ENCODE measurements around the gene NTN4.

Gene NTN4

DNA sequence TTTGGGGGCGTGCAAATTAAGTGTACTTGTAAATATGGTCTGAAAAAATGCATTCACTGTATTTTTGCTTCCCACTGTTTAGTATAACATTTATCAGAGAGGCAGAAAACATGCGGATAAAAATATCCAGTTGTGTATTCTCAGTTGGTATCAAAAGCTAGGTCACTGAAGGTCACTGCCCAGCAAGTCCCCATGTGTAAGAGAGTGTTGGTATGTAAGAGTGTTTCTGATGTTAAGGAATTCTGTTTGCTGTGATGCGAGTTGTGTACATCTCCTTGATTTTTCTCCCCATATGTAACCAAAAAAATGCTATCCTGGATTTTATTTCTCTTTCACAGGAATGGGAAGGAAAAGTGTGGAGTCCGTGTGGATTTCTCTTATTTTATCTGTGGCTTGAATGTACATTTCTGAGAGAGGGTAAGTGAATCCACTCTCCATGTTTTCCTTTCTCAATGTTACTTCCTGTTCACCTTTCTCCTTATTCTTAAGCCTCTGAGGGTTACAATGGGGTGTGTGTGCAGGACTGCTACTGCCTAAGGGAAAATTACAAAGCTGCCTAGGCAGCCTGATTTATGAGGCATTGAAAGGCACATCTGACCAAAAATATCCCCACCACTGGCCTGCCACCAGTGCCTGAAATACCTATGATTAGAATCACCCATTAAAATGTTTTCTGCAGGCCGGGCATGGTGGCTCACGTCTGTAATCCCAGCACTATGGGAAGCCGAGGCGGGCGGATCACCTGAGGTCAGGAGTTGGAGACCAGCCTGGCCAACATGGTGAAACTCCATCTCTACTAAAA, 141.4 kb downstream of the NTN4 start:
- Mint-ChIP-seq H3K27ac (no peak overlapping the region), H3K4me3 (no peak overlapping the region), H3K27me3 (ENCODE audit: low read depth) (no peaks in the 10 kb centered on the region), H3K4me1 (ENCODE audit: low read depth) (no peaks in the 10 kb centered on the region), H3K36me3 (ENCODE audit: low read depth) (no peaks in the 10 kb centered on the region), H3K9me3 (peaks cover 1% of the 10 kb centered on the region)

DNA sequence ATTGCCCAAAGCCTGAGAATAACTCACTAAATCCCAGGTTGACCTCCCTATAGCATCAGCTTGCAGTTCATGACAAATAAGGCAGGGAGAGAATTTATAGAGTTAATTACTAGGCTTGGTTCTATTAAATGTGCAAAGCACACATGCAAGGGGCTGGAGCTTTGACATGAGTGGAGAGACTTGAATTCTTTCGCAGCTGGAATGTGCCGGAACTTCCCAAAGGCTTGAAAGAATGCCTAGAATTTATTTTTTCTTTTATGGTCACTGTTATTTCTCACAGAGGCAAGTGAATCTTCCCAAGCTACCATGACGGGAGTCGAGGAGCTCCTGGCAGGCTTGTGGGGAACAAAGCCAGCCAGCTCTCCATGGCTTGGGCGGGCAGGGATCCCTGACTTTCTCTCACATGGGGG, 143.8 kb downstream of the NTN4 start:
- H3K36me3 Mint-ChIP-seq (ENCODE audit: low read depth), result no peaks in the 10 kb centered on the region
- no peak overlapping the region for H3K27ac Mint-ChIP-seq
- H3K9me3 Mint-ChIP-seq, result no peaks in the 10 kb centered on the region
- no peak overlapping the region for H3K4me3 Mint-ChIP-seq
- no peaks in the 10 kb centered on the region for H3K27me3 Mint-ChIP-seq (ENCODE audit: low read depth)
- no peaks in the 10 kb centered on the region for H3K4me1 Mint-ChIP-seq (ENCODE audit: low read depth)

DNA sequence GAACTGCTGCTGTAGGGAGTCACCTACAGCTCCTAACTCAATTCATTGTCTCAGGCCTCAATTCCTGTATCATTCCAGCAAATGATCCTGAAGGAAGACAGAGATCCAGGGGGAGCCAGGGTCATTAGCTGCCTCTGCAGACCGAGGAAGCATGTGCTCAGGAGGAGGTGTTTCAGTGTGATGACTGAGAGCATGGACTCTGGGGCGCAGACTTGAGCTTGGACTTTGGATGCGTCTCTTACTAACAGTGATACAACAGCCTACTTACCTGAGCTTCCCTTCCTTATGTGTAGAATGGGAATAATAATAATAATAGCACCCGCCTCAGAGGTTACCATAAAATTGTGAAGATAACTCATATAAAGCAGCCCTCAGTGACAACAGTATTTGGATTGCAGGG, 147.3 kb downstream of the NTN4 start:
- no peak overlapping the region for H3K4me3 Mint-ChIP-seq
- no peaks in the 10 kb centered on the region for H3K27me3 Mint-ChIP-seq (ENCODE audit: low read depth)
- H3K36me3 Mint-ChIP-seq (ENCODE audit: low read depth), result no peaks in the 10 kb centered on the region
- H3K27ac Mint-ChIP-seq, result no peak overlapping the region
- no peaks in the 10 kb centered on the region for H3K9me3 Mint-ChIP-seq
- no peaks in the 10 kb centered on the region for H3K4me1 Mint-ChIP-seq (ENCODE audit: low read depth)

DNA sequence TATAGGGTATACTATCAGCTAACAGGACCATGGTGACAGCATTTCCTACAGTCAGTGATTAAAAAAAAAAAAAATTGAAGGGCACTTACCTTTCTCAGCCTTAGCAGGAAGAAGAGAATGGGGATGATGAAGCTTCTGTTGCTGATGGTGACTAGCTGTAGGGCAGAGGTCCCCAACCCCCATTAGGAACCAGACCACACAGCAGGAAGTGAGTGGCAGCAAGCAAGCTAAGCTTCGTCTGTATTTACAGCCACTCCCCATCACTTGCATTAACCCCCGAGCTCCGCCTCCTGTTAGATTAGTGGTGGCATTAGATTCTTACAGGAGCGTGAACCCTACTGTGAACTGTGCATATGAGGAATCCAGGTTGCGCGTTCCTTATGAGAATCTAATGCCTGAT, 148.0 kb downstream of the NTN4 start:
- no peaks in the 10 kb centered on the region for H3K27me3 Mint-ChIP-seq (ENCODE audit: low read depth)
- no peaks in the 10 kb centered on the region for H3K4me1 Mint-ChIP-seq (ENCODE audit: low read depth)
- no peaks in the 10 kb centered on the region for H3K9me3 Mint-ChIP-seq
- no peak overlapping the region for H3K4me3 Mint-ChIP-seq
- H3K36me3 Mint-ChIP-seq (ENCODE audit: low read depth), result no peaks in the 10 kb centered on the region
- no peak overlapping the region for H3K27ac Mint-ChIP-seq

DNA sequence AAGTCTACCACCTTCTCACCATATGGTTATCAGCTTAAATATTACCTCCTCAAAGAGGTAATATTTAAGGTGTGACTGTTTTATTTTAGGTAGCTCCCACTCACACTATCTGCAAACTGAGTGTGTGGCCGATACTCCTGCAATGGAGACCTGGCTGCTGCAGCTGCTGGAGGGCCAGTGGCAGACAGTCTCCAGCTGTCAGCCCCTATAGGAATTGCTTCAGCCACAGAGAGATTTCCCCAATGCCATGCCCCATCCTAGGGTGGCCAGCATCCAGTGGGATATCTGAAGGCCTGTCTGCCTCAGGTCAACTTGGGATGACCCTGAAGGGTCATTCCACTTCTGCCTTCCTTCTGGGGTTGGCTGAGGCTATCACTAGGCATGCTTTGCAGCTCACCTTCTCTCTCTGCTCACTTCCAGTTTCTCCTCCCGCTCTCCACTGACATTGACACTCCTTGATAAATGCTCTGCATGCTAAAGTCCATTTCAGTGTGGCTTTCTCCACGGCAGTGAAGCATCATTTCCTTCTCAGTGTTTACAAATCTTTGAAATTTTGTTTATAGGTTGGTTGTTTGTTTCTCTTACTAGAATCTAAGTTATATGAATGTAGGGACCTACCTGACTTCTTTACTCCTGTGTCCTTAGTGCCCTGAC, 149.1 kb downstream of the NTN4 start:
- no peak overlapping the region for H3K4me3 Mint-ChIP-seq
- H3K27ac Mint-ChIP-seq, result no peak overlapping the region
- no peaks in the 10 kb centered on the region for H3K9me3 Mint-ChIP-seq
- no peaks in the 10 kb centered on the region for H3K27me3 Mint-ChIP-seq (ENCODE audit: low read depth)
- no peaks in the 10 kb centered on the region for H3K36me3 Mint-ChIP-seq (ENCODE audit: low read depth)
- H3K4me1 Mint-ChIP-seq (ENCODE audit: low read depth), result no peaks in the 10 kb centered on the region

DNA sequence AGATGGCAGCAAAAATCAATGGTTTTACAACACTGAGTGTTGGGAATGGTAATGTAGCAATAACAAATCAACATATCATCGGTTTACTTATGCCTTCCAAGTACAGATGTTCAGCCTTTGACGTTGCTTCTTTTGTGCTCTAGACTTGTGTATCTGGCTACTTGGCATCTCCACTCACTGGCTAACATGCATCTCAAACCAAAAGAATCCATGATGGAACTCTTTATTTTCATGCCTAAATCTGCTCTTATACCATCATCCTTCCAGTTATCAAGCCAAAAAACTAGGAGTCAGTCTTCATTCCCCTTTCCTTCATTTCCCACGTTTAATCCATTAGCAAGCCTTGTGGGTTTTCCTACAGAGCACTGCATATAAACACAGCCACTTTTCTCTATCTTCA, 150.0 kb downstream of the NTN4 start:
- Mint-ChIP-seq H3K4me3 (no peak overlapping the region), H3K27ac (no peak overlapping the region), H3K9me3 (no peaks in the 10 kb centered on the region), H3K36me3 (ENCODE audit: low read depth) (no peaks in the 10 kb centered on the region), H3K27me3 (ENCODE audit: low read depth) (no peaks in the 10 kb centered on the region), H3K4me1 (ENCODE audit: low read depth) (no peaks in the 10 kb centered on the region)

DNA sequence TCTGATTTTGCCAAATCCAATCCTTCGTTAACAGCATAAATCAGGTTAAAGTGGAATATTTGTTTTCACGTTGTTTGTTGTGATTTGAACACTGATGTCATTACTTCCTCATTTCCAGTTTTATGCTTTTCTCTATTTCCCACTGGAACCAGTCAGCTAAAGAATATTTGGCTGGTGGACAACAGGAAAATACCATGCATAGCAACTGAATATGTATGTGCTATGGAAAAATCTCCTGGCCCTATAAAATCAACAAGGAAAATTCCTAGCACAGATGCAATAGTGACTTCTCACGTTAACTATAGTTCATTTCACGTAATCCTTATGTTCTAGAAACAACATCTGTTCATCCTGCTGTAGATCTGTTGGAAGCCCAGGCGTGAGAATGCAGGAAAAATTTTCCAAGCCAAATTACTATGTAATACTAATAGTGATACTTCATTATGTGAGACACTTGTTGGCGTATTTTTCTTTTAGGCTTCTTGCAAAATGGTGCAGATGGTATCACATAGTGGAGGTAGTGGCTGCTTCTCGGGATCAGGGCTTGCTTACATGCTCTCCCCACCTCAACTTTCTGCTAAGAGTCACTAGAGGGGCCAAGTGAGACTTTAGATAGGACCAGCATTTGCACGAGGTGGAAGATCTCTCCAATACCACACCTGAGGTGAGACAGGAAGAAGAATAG, 153.0 kb downstream of the NTN4 start:
- no peak overlapping the region for H3K4me3 Mint-ChIP-seq
- H3K27ac Mint-ChIP-seq, result no peak overlapping the region
- no peaks in the 10 kb centered on the region for H3K36me3 Mint-ChIP-seq (ENCODE audit: low read depth)
- no peaks in the 10 kb centered on the region for H3K27me3 Mint-ChIP-seq (ENCODE audit: low read depth)
- H3K4me1 Mint-ChIP-seq (ENCODE audit: low read depth), result no peaks in the 10 kb centered on the region
- no peaks in the 10 kb centered on the region for H3K9me3 Mint-ChIP-seq

DNA sequence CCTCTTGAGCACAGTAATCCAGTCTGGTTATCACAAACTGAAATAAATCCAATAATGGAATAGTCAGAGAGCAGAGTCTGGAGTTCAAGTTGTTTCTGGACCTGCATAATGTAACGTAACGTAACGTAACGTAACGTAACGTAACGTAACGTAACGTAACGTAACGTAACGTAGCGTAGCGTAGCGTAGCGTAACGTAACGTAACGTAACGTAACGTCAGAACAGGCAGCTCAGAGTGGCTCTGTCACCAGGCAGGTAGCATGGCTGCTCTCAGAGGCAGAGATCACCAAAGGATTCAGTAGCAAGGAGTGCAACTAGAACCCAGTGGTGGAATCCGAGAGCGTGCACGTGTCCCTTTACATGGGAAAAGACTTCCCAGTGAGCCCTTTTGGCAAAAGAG, 153.6 kb downstream of the NTN4 start:
- Mint-ChIP-seq H3K27ac (no peak overlapping the region), H3K4me1 (ENCODE audit: low read depth) (no peaks in the 10 kb centered on the region), H3K4me3 (no peak overlapping the region), H3K9me3 (no peaks in the 10 kb centered on the region), H3K27me3 (ENCODE audit: low read depth) (no peaks in the 10 kb centered on the region), H3K36me3 (ENCODE audit: low read depth) (no peaks in the 10 kb centered on the region)

DNA sequence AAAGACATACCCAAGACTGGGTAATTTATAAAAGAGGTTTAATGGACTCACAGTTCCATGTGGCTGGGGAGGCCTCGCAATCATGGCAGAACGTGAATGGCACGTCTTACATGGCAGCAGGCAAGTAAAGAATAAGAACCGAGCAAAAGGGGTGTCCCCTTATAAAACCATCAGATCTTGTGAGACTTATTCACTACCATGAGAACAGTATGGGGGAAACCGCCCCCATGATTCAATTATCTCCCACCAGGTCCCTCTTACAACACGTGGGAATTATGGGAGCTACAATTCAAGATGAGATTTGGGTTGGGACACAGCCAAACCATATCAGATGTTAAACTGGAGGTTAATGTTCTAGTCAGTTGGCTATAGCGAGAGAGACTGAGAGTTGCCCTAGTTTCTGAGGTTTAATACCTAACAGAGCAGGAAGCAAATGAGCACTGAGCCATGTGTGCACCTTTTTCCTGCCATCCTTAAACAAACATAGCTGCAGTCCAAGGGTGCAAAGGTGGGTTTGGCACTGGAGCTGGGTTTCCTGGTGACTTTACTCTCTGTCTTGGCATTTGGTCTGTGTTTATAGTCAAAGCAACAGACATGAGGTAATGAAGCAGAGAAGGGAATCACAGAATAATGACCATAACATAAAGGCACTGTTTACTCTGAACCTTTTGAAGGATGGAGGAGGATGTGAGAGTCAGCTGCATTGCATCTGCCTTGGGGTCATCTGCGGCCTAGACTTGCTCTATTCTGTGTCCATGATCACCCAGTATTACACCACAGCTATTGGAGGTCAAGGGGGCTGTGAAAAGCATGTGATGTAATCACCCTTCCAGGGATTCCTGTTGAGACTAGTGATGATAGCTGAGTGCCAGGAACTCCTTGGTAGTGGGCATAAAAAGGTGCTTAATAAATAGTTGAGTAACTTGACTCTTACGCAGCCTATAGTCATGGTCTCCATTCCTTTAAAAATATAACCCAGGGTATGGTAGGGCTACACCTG, 155.6 kb downstream of the NTN4 start:
- H3K4me1 Mint-ChIP-seq (ENCODE audit: low read depth), result no peaks in the 10 kb centered on the region

DNA sequence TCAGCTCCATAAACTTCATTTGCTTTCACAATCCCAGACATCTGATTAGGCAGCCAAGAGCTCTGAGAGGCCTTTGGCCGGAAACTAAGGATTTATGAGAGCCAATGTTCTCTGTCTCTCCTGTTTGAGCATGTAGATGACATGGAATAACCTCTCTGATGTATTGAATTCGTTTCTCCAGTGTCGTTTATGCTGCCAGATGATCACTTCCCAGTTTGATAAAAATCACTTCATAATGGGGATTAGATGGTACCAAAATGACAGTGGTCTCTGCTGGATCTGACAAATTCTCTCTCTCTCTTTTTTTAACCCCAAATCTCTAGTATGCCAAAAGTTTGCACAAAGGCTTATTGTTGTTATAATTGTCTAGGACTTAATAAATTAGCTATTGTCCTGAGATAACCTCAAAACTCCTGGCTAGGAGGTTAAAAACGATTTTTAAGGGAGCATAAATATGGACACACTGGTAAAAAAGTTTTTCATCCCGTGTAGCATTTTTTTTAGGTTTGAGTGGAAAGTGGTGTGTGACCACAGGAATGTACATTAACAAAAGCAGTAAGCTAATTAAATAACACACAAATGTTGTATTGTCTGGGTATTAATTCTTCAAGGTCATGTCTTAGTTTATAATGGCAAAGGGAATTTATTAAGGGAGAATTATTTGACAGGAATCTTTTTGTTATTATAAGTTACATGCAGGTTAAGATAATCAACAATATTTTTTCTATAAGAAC, 156.7 kb downstream of the NTN4 start:
- Mint-ChIP-seq H3K9me3 (no peaks in the 10 kb centered on the region), H3K27ac (no peak overlapping the region), H3K4me1 (ENCODE audit: low read depth) (no peaks in the 10 kb centered on the region), H3K27me3 (ENCODE audit: low read depth) (no peaks in the 10 kb centered on the region), H3K4me3 (no peak overlapping the region), H3K36me3 (ENCODE audit: low read depth) (no peaks in the 10 kb centered on the region)

More for the DNA sequence above, 155.6 kb downstream of the NTN4 start:
- H3K27ac Mint-ChIP-seq, result no peak overlapping the region
- H3K27me3 Mint-ChIP-seq (ENCODE audit: low read depth), result no peaks in the 10 kb centered on the region
- no peaks in the 10 kb centered on the region for H3K9me3 Mint-ChIP-seq
- H3K4me3 Mint-ChIP-seq, result no peak overlapping the region
- no peaks in the 10 kb centered on the region for H3K36me3 Mint-ChIP-seq (ENCODE audit: low read depth)

DNA sequence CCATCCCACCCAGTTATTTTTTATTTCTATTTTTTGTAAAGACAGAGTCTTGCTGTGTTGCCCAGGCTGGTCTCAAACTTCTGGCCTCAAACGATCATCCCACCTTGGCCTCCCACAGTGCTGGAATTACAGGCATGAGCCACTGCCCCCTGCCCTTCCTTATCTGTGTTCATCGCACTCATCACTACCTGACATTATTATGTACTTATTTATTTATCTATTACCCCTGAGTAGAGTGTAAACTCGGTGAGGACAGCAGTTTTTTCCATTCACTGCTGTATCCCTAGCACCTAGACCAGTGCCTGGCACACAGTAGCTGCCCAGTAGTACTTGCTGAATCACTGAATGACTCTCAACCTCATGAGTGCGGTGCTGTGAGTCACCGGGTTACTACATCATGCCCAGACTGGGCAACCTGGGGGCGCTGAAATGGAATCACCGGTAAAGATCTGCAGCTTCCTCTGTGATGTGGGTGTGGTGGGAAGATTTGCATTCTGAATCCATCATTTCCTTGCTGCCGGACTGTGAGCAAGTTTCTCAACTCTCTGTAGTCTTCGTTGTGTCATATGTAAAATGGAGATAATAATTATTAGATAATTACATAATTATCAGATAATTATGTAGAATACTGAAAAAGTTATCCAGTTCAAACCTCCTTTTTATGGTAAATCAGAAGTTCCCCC, 157.4 kb downstream of the NTN4 start:
- Mint-ChIP-seq H3K4me3 (no peak overlapping the region), H3K27ac (no peak overlapping the region), H3K27me3 (ENCODE audit: low read depth) (no peaks in the 10 kb centered on the region), H3K4me1 (ENCODE audit: low read depth) (no peaks in the 10 kb centered on the region), H3K36me3 (ENCODE audit: low read depth) (no peaks in the 10 kb centered on the region), H3K9me3 (no peaks in the 10 kb centered on the region)

DNA sequence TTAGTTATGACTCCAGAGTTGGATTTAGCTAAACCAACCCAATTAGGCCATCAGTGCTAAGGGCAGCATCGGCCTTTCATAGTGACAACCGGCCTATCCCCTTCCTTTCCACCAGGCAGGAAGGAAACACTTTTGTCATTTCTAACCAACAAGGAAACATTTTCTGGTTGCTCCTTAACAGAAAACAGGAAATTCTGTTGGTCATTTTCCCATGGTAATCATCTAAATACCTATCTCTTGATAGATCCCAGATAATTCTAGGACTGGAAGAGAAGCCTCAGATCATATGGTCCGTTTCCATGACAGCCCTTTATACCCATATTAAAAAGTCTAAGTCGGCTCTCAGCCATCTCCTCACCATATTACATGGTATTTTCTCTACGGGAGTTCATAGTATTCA, 160.1 kb downstream of the NTN4 start:
- Mint-ChIP-seq H3K36me3 (ENCODE audit: low read depth) (no peaks in the 10 kb centered on the region), H3K4me1 (ENCODE audit: low read depth) (no peaks in the 10 kb centered on the region), H3K4me3 (no peak overlapping the region), H3K27me3 (ENCODE audit: low read depth) (no peaks in the 10 kb centered on the region), H3K27ac (no peak overlapping the region), H3K9me3 (no peaks in the 10 kb centered on the region)

DNA sequence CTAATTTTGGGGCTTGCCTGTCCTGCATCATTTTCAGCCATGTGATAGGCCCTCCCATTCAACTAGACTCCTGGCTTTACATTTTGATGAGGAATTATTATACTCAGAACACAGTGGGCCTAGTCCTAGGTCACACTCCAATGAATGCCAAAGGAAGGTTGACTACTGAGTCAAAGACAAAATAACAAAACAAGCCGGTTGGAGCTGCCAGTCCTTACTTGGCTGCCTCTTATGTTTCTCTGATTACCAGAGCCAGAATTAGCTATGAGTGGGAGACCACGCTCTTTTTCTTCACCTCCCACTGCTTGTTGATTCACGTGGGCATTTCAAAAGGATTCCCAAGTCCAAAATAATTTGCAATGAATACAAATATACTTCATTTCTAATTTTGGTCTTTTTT, 161.2 kb downstream of the NTN4 start:
- no peaks in the 10 kb centered on the region for H3K36me3 Mint-ChIP-seq (ENCODE audit: low read depth)
- no peaks in the 10 kb centered on the region for H3K9me3 Mint-ChIP-seq
- peaks cover 3% of the 10 kb centered on the region for H3K27me3 Mint-ChIP-seq (ENCODE audit: low read depth)
- H3K27ac Mint-ChIP-seq, result no peak overlapping the region
- H3K4me3 Mint-ChIP-seq, result no peak overlapping the region
- no peaks in the 10 kb centered on the region for H3K4me1 Mint-ChIP-seq (ENCODE audit: low read depth)
